ENCODE data around the gene TSSC4. TPM values are rescaled to one million over a fixed set of nuclear protein-coding genes. Genes with fewer than 3 reads are reported as not detected.

Gene TSSC4
- total RNA-seq, 1 donor from 2014 or later = 37.6 TPM

GRCh38 chr11:2383852-2384804, 16.4 kb upstream of the TSSC4 start:
- DNase-seq (ENCODE audit: extremely low spot score in 2 of 2) = no peak
- no peaks in the 10 kb centered on the region for H3K9me3 ChIP-seq
- TF ChIP-seq POLR2AphosphoS5 (IDR thresholded peaks at IDR 0.05; ENCODE audit: insufficient read depth in 1 of 2, low read depth in 1 of 2) = no peak
- no peak for TF ChIP-seq POLR2A (IDR thresholded peaks at IDR 0.05)
- TF ChIP-seq CTCF (IDR thresholded peaks at IDR 0.05) = no peak
- intact Hi-C loops (cut with DNase I) = no loop called here
- H3K27ac ChIP-seq = peak overlapping the region; percentile 98
- H3K27me3 ChIP-seq = no peaks in the 10 kb centered on the region
- H3K4me1 ChIP-seq = peaks cover 100% of the 10 kb centered on the region
- peak overlapping the region; percentile 27 to 40 for H3K4me3 ChIP-seq
- H3K36me3 ChIP-seq = peaks cover 0 to 7% of the 10 kb centered on the region in 2 donors

DNA sequence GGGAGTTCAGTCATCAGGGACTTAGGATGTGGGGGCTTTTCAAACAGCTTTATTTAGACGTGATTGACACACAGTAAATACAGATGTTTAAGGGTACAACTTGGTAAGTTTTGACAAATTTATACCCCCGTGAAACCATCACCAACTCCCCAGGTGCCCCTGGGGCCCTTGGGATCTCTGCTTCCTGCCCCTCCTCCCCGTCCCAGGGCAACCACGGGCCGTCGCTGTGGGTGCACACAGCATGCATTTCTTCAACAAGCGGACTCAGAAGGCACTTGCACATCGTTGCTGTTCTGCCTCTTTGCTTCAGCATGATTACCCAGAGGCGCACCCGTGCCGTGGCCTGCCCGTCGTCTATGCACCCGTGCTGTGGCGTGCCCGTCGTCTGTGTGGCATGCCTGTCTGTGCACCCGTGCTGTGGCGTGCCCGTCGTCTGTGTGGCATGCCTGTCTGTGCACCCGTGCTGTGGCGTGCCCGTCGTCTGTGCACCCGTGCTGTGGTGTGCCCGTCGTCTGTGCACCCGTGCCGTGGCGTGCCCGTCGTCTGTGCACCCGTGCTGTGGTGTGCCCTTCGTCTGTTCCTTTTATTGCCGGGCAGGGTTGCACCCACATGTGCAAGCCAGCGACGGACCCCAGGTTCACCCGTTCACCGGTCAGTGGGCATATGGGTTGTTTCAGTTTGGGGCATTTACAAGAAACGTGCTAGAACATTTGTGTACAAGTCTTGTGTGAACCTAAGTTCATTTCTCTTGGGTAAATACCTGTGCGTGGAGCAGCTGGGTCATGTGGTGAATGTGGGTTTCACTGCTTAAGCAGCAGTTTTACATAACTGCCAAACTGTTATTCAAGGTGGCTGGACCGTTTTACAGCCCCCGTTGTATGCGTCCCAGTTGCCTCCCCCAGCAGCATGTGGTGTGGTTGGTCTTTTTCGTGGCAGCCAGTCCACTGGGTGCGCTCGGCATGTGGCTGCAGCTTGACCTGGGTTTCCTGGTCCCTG, 15.1 kb upstream of the TSSC4 start:
- Histone ChIP-seq H3K27me3 (no peaks in the 10 kb centered on the region), H3K4me1 (peaks cover 100% of the 10 kb centered on the region), H3K4me3 (no peak overlapping the region), H3K27ac (peak overlapping the region; percentile 98), H3K9me3 (no peaks in the 10 kb centered on the region), H3K36me3 (peaks cover 0 to 7% of the 10 kb centered on the region in 2 donors)
- DNase-seq (ENCODE audit: extremely low spot score in 2 of 2) = no peak
- intact Hi-C loops (cut with DNase I) = no loop called here
- TF ChIP-seq POLR2AphosphoS5 (IDR thresholded peaks at IDR 0.05; ENCODE audit: insufficient read depth in 1 of 2, low read depth in 1 of 2) (no peak), CTCF (IDR thresholded peaks at IDR 0.05) (no peak), POLR2A (IDR thresholded peaks at IDR 0.05) (no peak)

GRCh38 chr11:2386591-2386990, 14.0 kb upstream of the TSSC4 start:
- Histone ChIP-seq H3K4me1 (peaks cover 100% of the 10 kb centered on the region), H3K4me3 (peak overlapping the region; percentile 0 to 19)
- intact Hi-C loops (cut with DNase I) = no loop called here

GRCh38 chr11:2387266-2387987, 13.1 kb upstream of the TSSC4 start:
- Histone ChIP-seq H3K27ac (peak overlapping the region; percentile 81), H3K4me1 (peaks cover 100% of the 10 kb centered on the region), H3K27me3 (no peaks in the 10 kb centered on the region), H3K9me3 (no peaks in the 10 kb centered on the region), H3K4me3 (peak overlapping the region; percentile 0 to 19), H3K36me3 (peaks cover 0 to 12% of the 10 kb centered on the region in 2 donors)
- intact Hi-C loops (cut with DNase I) = no loop called here
- DNase-seq (ENCODE audit: extremely low spot score in 2 of 2) = no peak
- TF ChIP-seq CTCF (IDR thresholded peaks at IDR 0.05) (no peak), POLR2AphosphoS5 (IDR thresholded peaks at IDR 0.05; ENCODE audit: insufficient read depth in 1 of 2, low read depth in 1 of 2) (no peak), POLR2A (IDR thresholded peaks at IDR 0.05) (no peak)

More at GRCh38 chr11:2386591-2386990, 14.0 kb upstream of the TSSC4 start:
- no peak for TF ChIP-seq CTCF (IDR thresholded peaks at IDR 0.05)
- TF ChIP-seq POLR2AphosphoS5 (IDR thresholded peaks at IDR 0.05; ENCODE audit: insufficient read depth in 1 of 2, low read depth in 1 of 2) = no peak
- TF ChIP-seq POLR2A (IDR thresholded peaks at IDR 0.05) = no peak
- no peak for DNase-seq (ENCODE audit: extremely low spot score in 2 of 2)
- Histone ChIP-seq H3K36me3 (peaks cover 0 to 7% of the 10 kb centered on the region in 2 donors), H3K9me3 (no peaks in the 10 kb centered on the region), H3K27ac (peak overlapping the region; percentile 81), H3K27me3 (no peaks in the 10 kb centered on the region)
